Lower leg skin (tissue), 3 donors: ENCODE data around the gene DBP.

Experiments used
- CTCF ChIP-seq, 3 donors: fragments of 450-650 bp; IDR thresholded peaks; one replicate each; pipeline ENCODE4 v1.5.1; 2016; ENCODE audit warnings: antibody characterized with exemption in 3 of 3, mild to moderate bottlenecking in 3 of 3, moderate library complexity in 2 of 3
- POLR2A ChIP-seq, 2 donors: fragments of 450-650 bp; IDR thresholded peaks; one replicate each; pipeline ENCODE4 v1.6.1; 2016 to 2017; ENCODE audit warnings: antibody characterized with exemption in 2 of 2, mild to moderate bottlenecking in 1 of 2, moderate library complexity in 1 of 2

- TF ChIP-seq CTCF (IDR thresholded peaks at IDR 0.05) (no peak), POLR2A (IDR thresholded peaks at IDR 0.05) (no peak)
Measured at GRCh38 chr19:48668761-48669160, 31.6 kb upstream of the DBP start.
